Heart left ventricle (tissue), 16 donors: ENCODE measurements around the gene SETD1A. TPM values are rescaled to one million over a fixed set of nuclear protein-coding genes. Genes with fewer than 3 reads are reported as not detected.

Source experiments
- ATAC-seq, 4 donors: fragments of 200-7000 bp; cut with Tn5 transposase; one replicate each; pipeline ENCODE4 v1.9.1; 2020 to 2022; ENCODE audit warnings: moderate library complexity in 4 of 4, mild to moderate bottlenecking in 3 of 4, moderate number of reproducible peaks in 1 of 4
- DNase-seq, 5 donors: peaks; one replicate each; pipeline ENCODE4 v3.0.0-alpha.2; 2020
- H3K27ac ChIP-seq, 12 donors: fragments of 200-600 bp; sonication (generic) in 4 of 12; one replicate each; pipeline versions ENCODE4 v1.5.0 to v1.8.0; 2016 to 2022; ENCODE audit warnings: mild to moderate bottlenecking in 2 of 12
- H3K27me3 ChIP-seq, 9 donors: fragments of 200-600 bp; sonication (generic) in 2 of 9; one replicate each; pipeline versions ENCODE4 v1.5.1 to v1.8.0; 2016 to 2022; ENCODE audit warnings: mild to moderate bottlenecking in 3 of 9
- H3K36me3 ChIP-seq, 9 donors: fragments of 200-600 bp; sonication (generic) in 2 of 9; one replicate each; pipeline versions ENCODE4 v1.5.0 to v1.8.0; 2018 to 2022; ENCODE audit warnings: mild to moderate bottlenecking in 2 of 9
- H3K4me1 ChIP-seq, 12 donors: fragments of 200-600 bp; sonication (generic) in 4 of 12; one replicate each; pipeline versions ENCODE4 v1.5.0 to v1.8.0; 2016 to 2022; ENCODE audit warnings: mild to moderate bottlenecking in 3 of 12
- H3K4me3 ChIP-seq, 12 donors: fragments of 200-600 bp; sonication (generic) in 4 of 12; one replicate each; pipeline versions ENCODE4 v1.5.0 to v1.8.0; 2017 to 2022; ENCODE audit warnings: mild to moderate bottlenecking in 9 of 12, moderate library complexity in 4 of 12
- H3K9me3 ChIP-seq, 12 donors: fragments of 200-600 bp; sonication (generic) in 4 of 12; one replicate each; pipeline versions ENCODE4 v1.5.0 to v1.8.0; 2016 to 2022; ENCODE audit warnings: mild to moderate bottlenecking in 1 of 12
- POLR2A ChIP-seq, 2 donors: fragments of 450-650 bp; IDR thresholded peaks; one replicate each; pipeline ENCODE4 v1.6.1; 2017; ENCODE audit warnings: antibody characterized with exemption in 2 of 2, mild to moderate bottlenecking in 2 of 2, moderate library complexity in 2 of 2
- WGBS, 4 donors: extraction: QIAGEN DNeasy Blood & Tissue Kit in 2 of 4; methylation state at CpG; one replicate each; pipeline versions ENCODE4 v1.1.5 to v1.1.7; 2013 to 2018; 5-methylcytosine and 5-hydroxymethylcytosine counted together
- intact Hi-C, 10 donors: fragments of 100-400 bp; cut with DNase I; formaldehyde crosslinking; loops; one replicate each; pipeline versions ENCODE4 v1.11.1 to v1.14.2; 2022
- polyA plus RNA-seq, 2 donors: library from polyadenylated mRNA; stranded (reverse); fragments of 200-250 nt; gene quantifications; one replicate each; pipeline ENCODE4 v1.2.3, GENCODE V29; 2013
- total RNA-seq, 9 donors: library from RNA; depleted of rRNA in 2 of 9; stranded (reverse); fragments of >200 nt in 2 of 9; fragmentation: NEBNext Ultra II Directional in 3 of 9; extraction: Animal tissue kit (Norgen Biotek cat#: 25700) in 3 of 9; gene quantifications; one replicate each; pipeline versions ENCODE4 v1.1.0 to v1.2.4, GENCODE V29; 2016 to 2023
- TF ChIP-seq, protein P1 (sequence below), 12 donors: fragments of 200-600 bp; sonication (generic) in 4 of 12; IDR thresholded peaks; one replicate each; pipeline versions ENCODE4 v1.5.0 to v1.8.0; 2018 to 2022; ENCODE audit warnings: antibody characterized with exemption in 12 of 12, mild to moderate bottlenecking in 5 of 12
- donor health status: ischemic (EF 13 %, LVEDD 7.1; RV severe dilation, severe dysfunction).
- donor health status: healthy with polysubstance abuse.
- donor health status: DM: no; HTN: yes; CAD: no.
- donor health status: DM: no; HTN: no; CAD: no.
- donor health status: ischemic (EF 25% LVEDD 6.9; RV normal size, moderate dysfunction).
- donor health status: ischemic (EF 25% LVEDD 5.7; RV mildly dilated, moderate dysfunction).
- donor health status: healthy.
- donor health status: DM: yes; HTN: yes; CAD: no.
- donor health status: ischemic (EF 35%, LVEDD 5.7; RV mildly dilated, moderate dysfunction).
- donor health status: nonischemic (EF 11% LVEDD 7.7; RV severe dilation, severe dysfunction).
- donor health status: DM: yes; HTN: yes; CAD: no.
- donor health status: PGD.
- donor health status: ischemic (EF 29% LVEDD 5.4; RV normal size, mild dysfunction).
- donor health status: nonischemic (EF 23%, LVEDD 6.1; RV moderate dilation, normal function).

Gene SETD1A
- total and polyA plus RNA-seq, 11 donors = 4.6 to 12.1 (median 9.0) TPM

DNA sequence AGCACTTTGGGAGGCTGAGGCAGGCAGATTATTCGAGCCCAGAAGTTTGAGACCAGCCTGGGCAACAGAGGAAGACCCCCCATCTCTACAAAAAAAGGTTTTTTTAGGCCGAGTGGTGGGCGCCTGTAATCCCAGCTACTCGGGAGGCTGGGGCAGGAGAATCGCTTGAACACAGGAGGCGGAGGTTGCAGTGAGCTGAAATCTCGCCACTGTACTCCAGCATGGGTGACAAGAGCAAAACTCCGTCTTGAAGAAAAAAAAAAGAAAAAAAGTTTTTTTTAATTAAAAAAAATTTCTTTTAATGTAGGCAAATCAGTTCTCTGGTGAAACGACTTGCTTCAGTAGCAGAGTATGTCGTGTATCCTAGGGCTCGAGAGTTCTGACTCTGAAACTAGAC lies 38.4 kb downstream of the SETD1A start:
- no peaks in the 10 kb centered on the region for H3K36me3 ChIP-seq
- H3K27ac ChIP-seq = peak overlapping the region in 7 of 12 donors; percentile 51 to 86 (median 79)
- 83 to 88% (median 86%) methylated on average over 11 of the region's 11 CpGs for WGBS, 4 donors
- no peaks in the 10 kb centered on the region for H3K27me3 ChIP-seq
- intact Hi-C loops = loop anchor here in 3 of 10 donors (2.0 to 10.0 kb wide), 4 partner anchors 36 to 147 kb away; partner anchors contain the start of gene STX4 (in 3 of the 3)
- TF ChIP-seq POLR2A (IDR thresholded peaks at IDR 0.05) = no peak
- TF ChIP-seq, protein P1, sequence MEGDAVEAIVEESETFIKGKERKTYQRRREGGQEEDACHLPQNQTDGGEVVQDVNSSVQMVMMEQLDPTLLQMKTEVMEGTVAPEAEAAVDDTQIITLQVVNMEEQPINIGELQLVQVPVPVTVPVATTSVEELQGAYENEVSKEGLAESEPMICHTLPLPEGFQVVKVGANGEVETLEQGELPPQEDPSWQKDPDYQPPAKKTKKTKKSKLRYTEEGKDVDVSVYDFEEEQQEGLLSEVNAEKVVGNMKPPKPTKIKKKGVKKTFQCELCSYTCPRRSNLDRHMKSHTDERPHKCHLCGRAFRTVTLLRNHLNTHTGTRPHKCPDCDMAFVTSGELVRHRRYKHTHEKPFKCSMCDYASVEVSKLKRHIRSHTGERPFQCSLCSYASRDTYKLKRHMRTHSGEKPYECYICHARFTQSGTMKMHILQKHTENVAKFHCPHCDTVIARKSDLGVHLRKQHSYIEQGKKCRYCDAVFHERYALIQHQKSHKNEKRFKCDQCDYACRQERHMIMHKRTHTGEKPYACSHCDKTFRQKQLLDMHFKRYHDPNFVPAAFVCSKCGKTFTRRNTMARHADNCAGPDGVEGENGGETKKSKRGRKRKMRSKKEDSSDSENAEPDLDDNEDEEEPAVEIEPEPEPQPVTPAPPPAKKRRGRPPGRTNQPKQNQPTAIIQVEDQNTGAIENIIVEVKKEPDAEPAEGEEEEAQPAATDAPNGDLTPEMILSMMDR (IDR thresholded peaks at IDR 0.05) = no peak
- no peak for DNase-seq
- H3K4me1 ChIP-seq = peaks cover 0 to 26% (median 14%) of the 10 kb centered on the region in 12 donors
- H3K9me3 ChIP-seq = no peaks in the 10 kb centered on the region
- no peak for ATAC-seq
- peak overlapping the region in 3 of 12 donors; percentile 63 to 65 (median 64) for H3K4me3 ChIP-seq

DNA sequence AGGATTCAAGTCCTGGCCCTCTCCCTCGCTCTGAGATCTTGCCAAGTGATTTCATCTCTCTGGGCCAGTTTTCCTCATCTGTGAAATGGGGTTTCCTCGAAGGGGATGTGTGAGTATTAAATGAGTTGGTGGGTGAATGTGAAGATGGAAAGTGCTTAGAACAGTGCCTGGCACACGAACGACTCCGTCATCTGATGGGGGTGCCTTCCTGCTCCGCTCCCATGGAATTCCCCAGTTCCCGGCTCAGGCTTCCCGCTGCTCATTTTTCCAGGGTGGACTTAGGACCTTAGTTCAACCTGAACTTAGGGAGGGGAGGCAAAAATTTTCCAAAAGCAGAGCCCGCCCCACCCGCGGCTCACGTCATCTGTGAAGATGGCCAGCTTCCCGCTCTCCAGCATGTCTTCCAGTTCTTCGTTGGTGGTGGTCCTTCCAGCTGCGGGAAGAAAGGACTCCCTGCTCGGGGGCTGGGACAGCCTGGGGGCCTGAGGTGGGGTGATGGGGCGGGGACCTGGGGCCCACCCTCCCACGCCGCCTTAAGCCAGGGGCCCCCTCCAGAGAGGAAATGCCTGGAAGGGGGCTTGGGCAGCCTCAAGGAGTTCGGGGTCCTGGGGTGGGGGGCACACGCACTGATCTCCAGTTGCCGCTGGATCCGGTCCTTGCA lies 38.9 kb downstream of the SETD1A start:
- Histone ChIP-seq H3K27me3 (no peaks in the 10 kb centered on the region), H3K27ac (peak overlapping the region in 11 of 12 donors; percentile 12 to 86 (median 69)), H3K9me3 (no peaks in the 10 kb centered on the region), H3K4me1 (peaks cover 0 to 26% (median 14%) of the 10 kb centered on the region in 12 donors), H3K36me3 (no peaks in the 10 kb centered on the region), H3K4me3 (peak overlapping the region; percentile 34 to 65 (median 59))
- peak in 1 of 5 donors; percentile 54 for DNase-seq
- TF ChIP-seq POLR2A (IDR thresholded peaks at IDR 0.05) = no peak
- TF ChIP-seq, protein P1 (IDR thresholded peaks at IDR 0.05) = no peak
- intact Hi-C loops = loop anchor here in 3 of 10 donors (2.0 to 10.0 kb wide), 4 partner anchors 36 to 146 kb away; partner anchors contain the start of gene STX4 (in 3 of the 3)
- ATAC-seq = peak; percentile 2 to 68 (median 25)
- WGBS, 4 donors = 20 to 29% (median 23%) methylated on average over 16 to 23 of the region's 23 CpGs

DNA sequence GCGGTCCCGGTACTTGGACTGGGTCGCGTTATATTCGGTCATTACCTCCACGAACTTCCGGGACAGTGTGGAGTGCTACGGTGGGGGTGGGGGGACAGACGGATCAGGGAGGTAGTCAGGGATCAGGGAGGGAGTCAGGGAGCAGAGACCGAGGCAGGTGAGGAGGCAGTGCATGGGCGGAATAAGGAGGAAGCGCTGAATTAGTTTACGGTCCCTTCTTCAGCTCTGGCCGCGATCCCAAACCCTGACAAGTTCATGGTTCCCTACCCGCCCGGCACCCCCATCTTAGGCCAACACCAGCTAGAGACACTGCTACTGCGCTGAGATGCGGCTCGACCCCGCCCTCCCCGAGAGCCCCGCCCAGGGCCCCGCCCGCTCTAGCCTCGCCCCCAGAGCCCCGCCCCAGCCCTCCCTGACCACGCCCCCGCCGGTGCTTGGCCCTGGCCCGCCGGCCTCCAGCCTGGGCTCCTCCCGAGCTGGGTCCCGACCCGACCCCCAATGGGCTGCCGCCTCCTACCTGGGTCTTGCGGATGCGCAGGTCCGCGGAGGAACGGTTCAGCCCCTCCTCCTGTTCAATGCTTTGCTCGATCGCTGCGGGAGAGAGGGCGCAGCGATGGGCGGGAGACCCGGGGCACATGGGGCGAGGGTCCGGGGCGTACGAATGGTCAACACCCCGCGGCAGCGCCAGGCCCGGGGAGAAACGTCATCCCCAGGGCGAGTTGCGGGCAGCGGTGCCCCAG lies 39.6 kb downstream of the SETD1A start:
- no peaks in the 10 kb centered on the region for H3K27me3 ChIP-seq
- no peaks in the 10 kb centered on the region for H3K9me3 ChIP-seq
- TF ChIP-seq POLR2A (IDR thresholded peaks at IDR 0.05) = peak in 1 of 2 donors; percentile 56
- TF ChIP-seq, protein P1 (IDR thresholded peaks at IDR 0.05) = no peak
- H3K36me3 ChIP-seq = no peaks in the 10 kb centered on the region
- H3K4me3 ChIP-seq = peak overlapping the region; percentile 34 to 65 (median 59)
- DNase-seq (peak; percentile 82 to 92 (median 85)), ATAC-seq (peak; percentile 80 to 95 (median 94))
- intact Hi-C loops = loop anchor here in 3 of 10 donors (2.0 to 10.0 kb wide), 4 partner anchors 35 to 146 kb away; partner anchors contain the start of gene STX4 (in 3 of the 3)
- WGBS, 4 donors = 2 to 6% (median 4%) methylated on average over 36 to 60 of the region's 60 CpGs
- H3K4me1 ChIP-seq = peaks cover 0 to 26% (median 15%) of the 10 kb centered on the region in 12 donors
- peak overlapping the region in 11 of 12 donors; percentile 27 to 86 (median 69) for H3K27ac ChIP-seq
